Measurements from ENCODE around the gene ABCC5.
A peak's percentile ranks its signal among the peaks of the same experiment; 100 is the strongest.

- no peak for TF ChIP-seq CTCF (conservative IDR thresholded peaks at IDR 0.05; ENCODE audit: low read length)
- TF ChIP-seq EZH2phosphoT487 (IDR thresholded peaks at IDR 0.05; ENCODE audit: borderline replicate concordance) = peak; percentile 39; the same call in 1 of the 2 replicates
These were observed 29.4 kb downstream of the ABCC5 start for GRCh38 chr3:183988216-183988790.

Data from Loucy (cell line).